Adrenal gland (tissue), 5 donors: ENCODE data around the gene RNLS.

Experiments used
- CTCF ChIP-seq, 6 experiments: fragments of 450-650 bp in 4 of 6; fragments of 200-600 bp in 2 of 6; sonication (generic) in 1 of 6; IDR thresholded peaks; 1 replicate in 5 of 6; 2 replicates in 1 of 6; pipeline versions ENCODE4 v1.5.1 to v1.8.0; 2016 to 2021; ENCODE audit warnings: antibody characterized with exemption in 6 of 6, mild to moderate bottlenecking in 2 of 6, moderate library complexity in 1 of 6
- POLR2A ChIP-seq, 2 donors: fragments of 450-650 bp; IDR thresholded peaks; one replicate each; pipeline ENCODE4 v1.6.1; 2017; ENCODE audit warnings: antibody characterized with exemption in 2 of 2, mild to moderate bottlenecking in 2 of 2, moderate library complexity in 1 of 2
- donor health status: DM: no; HTN: no; CAD: no.

- no peak for TF ChIP-seq CTCF (IDR thresholded peaks at IDR 0.05)
- TF ChIP-seq POLR2A (IDR thresholded peaks at IDR 0.05): no peak
These were observed 37.8 kb downstream of the RNLS start for GRCh38 chr10:88545359-88545758.
